Fibroblast of lung (primary cell): Measurements from ENCODE around the gene BID.

Source experiments
- CTCF ChIP-seq, 2 donors: IDR thresholded peaks in 1 of 2; conservative IDR thresholded peaks in 1 of 2; 1 replicate in 1 of 2; 2 replicates in 1 of 2; pipeline ENCODE4 v1.5.1; 2011 to 2012; ENCODE audit warnings: low read length in 2 of 2, control low read depth in 1 of 2, inconsistent platforms in 1 of 2, low read depth in 1 of 2, mild to moderate bottlenecking in 1 of 2
- EZH2 ChIP-seq: IDR thresholded peaks from 2 replicates; pipeline ENCODE4 v1.5.1; 2012; ENCODE audit warnings: low read length, control low read depth, mild to moderate bottlenecking; ENCODE audit errors: missing control alignments

- TF ChIP-seq CTCF (conservative IDR thresholded peaks at IDR 0.05 in 1 of 2, IDR thresholded peaks at IDR 0.05 in 1 of 2; ENCODE audit: low read depth in 1 of 2, low read length in 2 of 2) (no peak), EZH2 (no peak)
These were observed 48.8 kb downstream of the BID start for GRCh38 chr22:17725500-17725796.
